HG03066 (cell line): Measurements from ENCODE around the gene AFMID.

Experiments used
- ATAC-seq: cut with Tn5 transposase; IDR thresholded peaks from one replicate; pipeline ENCODE4 v1.9.1; 2021; ENCODE audit warnings: low read depth; ENCODE audit not compliant: unreplicated experiment

Gene AFMID

GRCh38 chr17:78236362-78237127 lies 49.4 kb downstream of the AFMID start:
- no peak for ATAC-seq

- ATAC-seq = no peak
Measured at GRCh38 chr17:78237401-78238012, 50.3 kb downstream of the AFMID start.

- ATAC-seq = no peak
Measured at GRCh38 chr17:78238823-78239488, 51.8 kb downstream of the AFMID start.

- no peak for ATAC-seq
Measured at GRCh38 chr17:78239489-78239931, 52.3 kb downstream of the AFMID start.

- no peak for ATAC-seq
Measured at GRCh38 chr17:78240012-78240655, 53.0 kb downstream of the AFMID start.

- no peak for ATAC-seq
Measured at GRCh38 chr17:78240839-78241238, 53.7 kb downstream of the AFMID start.

GRCh38 chr17:78241277-78242023 lies 54.3 kb downstream of the AFMID start:
- ATAC-seq = no peak

GRCh38 chr17:78242024-78242742 lies 55.0 kb downstream of the AFMID start:
- no peak for ATAC-seq

- no peak for ATAC-seq
Measured at GRCh38 chr17:78247304-78247703, 60.1 kb downstream of the AFMID start.

- ATAC-seq = no peak
Measured at GRCh38 chr17:78248051-78248914, 61.1 kb downstream of the AFMID start.

- ATAC-seq = no peak
Measured at GRCh38 chr17:78249074-78249817, 62.1 kb downstream of the AFMID start.

GRCh38 chr17:78249818-78250806 lies 63.0 kb downstream of the AFMID start:
- no peak for ATAC-seq

GRCh38 chr17:78250891-78251772 lies 64.0 kb downstream of the AFMID start:
- no peak for ATAC-seq

GRCh38 chr17:78251773-78252103 lies 64.6 kb downstream of the AFMID start:
- no peak for ATAC-seq

- ATAC-seq = no peak
Measured at GRCh38 chr17:78252111-78252634, 65.0 kb downstream of the AFMID start.
